Measurements from ENCODE around the gene MYO15A.

- no peak for TF ChIP-seq ZNF423 (tag by site-specific recombination; IDR thresholded peaks at IDR 0.05)
- TF ChIP-seq CTCF (tag by site-specific recombination; IDR thresholded peaks at IDR 0.05) = no peak
Measured at GRCh38 chr17:18160128-18160856, 51.7 kb downstream of the MYO15A start.

Measured in HEK293 (cell line).